GM06990 (cell line): Measurements from ENCODE around the gene BIRC3.
A peak's percentile ranks its signal among the peaks of the same experiment; 100 is the strongest.

Experiments used
- DNase-seq: peaks from one replicate; pipeline ENCODE4 v3.0.0-alpha.2; 2011; ENCODE audit not compliant: insufficient read length; ENCODE audit errors: extremely low read depth
- H3K27me3 ChIP-seq: replicated peaks from 2 replicates; pipeline ENCODE4 v1.6.0; 2011; ENCODE audit warnings: low read length; ENCODE audit not compliant: control insufficient read depth, insufficient read depth
- H3K36me3 ChIP-seq: 2 replicates; pipeline ENCODE4 v1.5.1; 2011; ENCODE audit warnings: low read length; ENCODE audit not compliant: control insufficient read depth, insufficient read depth
- H3K4me3 ChIP-seq: replicated peaks from 2 replicates; pipeline ENCODE4 v1.5.1; 2011; ENCODE audit warnings: low read depth, mild to moderate bottlenecking, control low read depth, low read length
- TF ChIP-seq, protein P1 (sequence below): IDR thresholded peaks from 2 replicates; pipeline ENCODE4 v1.5.1; 2011; ENCODE audit warnings: low read length, control low read depth, mild to moderate bottlenecking, inconsistent platforms; ENCODE audit not compliant: insufficient read depth, poor library complexity, severe bottlenecking

BIRC3 gene

GRCh38 chr11:102316346-102316904, 859 bp upstream of the BIRC3 start:
- TF ChIP-seq, protein P1, sequence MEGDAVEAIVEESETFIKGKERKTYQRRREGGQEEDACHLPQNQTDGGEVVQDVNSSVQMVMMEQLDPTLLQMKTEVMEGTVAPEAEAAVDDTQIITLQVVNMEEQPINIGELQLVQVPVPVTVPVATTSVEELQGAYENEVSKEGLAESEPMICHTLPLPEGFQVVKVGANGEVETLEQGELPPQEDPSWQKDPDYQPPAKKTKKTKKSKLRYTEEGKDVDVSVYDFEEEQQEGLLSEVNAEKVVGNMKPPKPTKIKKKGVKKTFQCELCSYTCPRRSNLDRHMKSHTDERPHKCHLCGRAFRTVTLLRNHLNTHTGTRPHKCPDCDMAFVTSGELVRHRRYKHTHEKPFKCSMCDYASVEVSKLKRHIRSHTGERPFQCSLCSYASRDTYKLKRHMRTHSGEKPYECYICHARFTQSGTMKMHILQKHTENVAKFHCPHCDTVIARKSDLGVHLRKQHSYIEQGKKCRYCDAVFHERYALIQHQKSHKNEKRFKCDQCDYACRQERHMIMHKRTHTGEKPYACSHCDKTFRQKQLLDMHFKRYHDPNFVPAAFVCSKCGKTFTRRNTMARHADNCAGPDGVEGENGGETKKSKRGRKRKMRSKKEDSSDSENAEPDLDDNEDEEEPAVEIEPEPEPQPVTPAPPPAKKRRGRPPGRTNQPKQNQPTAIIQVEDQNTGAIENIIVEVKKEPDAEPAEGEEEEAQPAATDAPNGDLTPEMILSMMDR = no peak
- no peak for DNase-seq
- Histone ChIP-seq H3K36me3 (no peaks in the 10 kb centered on the region), H3K27me3 (no peaks in the 10 kb centered on the region), H3K4me3 (peak overlapping the region; percentile 68)

DNA sequence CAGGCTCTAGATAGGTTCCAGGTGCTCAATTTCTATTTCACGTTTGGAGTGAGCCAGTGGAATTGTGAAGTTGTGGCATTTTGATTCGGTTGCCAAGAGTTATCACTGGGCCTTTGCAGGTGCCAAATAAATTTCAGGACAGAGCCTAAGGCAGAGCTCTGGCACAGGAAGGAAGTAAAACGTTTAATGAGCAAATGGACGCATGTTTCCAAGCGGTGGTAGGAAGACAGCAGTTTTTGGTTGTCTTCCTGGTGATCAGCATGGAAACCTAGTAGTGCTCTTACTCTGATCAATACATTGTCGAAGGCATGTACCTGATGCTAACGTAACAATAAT, 452 bp downstream of the BIRC3 start:
- no peaks in the 10 kb centered on the region for H3K36me3 ChIP-seq
- no peaks in the 10 kb centered on the region for H3K27me3 ChIP-seq
- DNase-seq = no peak
- peak overlapping the region; percentile 68 for H3K4me3 ChIP-seq
- TF ChIP-seq, protein P1 = no peak

DNA sequence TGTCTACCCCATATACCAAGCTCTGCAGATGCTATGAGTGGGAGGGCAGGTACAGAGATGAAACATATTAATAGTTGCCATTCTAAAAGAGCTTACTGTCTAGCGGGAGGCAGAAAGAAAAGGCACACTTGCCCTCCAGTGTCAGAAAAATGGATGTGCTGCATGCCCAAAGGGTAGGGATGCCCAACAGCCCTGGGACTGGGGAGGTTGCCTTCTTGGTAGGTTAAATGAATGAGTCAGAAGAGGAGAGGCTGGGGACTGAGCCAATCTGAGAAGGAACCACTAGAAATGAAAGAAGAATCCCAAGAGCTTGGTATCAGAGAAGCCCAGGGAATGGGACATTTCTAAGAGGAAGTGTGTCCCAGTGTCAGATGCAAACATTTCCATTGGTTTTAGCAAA, 1.2 kb downstream of the BIRC3 start:
- TF ChIP-seq, protein P1 = no peak

DNA sequence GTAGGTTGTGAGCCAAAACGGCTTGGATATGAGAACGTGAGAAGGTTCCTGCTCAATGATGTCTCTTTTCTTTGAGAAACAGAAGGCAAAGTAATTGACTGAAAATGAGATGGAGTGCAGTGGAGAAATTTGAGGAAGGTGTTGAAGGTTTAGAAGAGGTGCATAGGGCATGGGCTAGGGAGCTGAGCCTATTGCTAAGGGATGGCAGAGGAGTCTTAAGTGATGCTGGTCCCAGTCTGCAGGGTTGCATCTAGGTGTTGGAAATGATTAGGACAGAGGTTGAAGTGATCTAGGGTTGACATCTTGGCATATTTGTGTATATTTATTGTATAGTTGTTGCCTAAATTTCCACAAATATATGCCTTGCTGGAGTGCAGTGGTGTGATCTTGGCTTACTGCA, 2.3 kb downstream of the BIRC3 start:
- TF ChIP-seq, protein P1 = no peak
- no peak for DNase-seq
- H3K36me3 ChIP-seq = no peaks in the 10 kb centered on the region
- no peaks in the 10 kb centered on the region for H3K27me3 ChIP-seq
- peak overlapping the region; percentile 68 for H3K4me3 ChIP-seq

More for the DNA sequence above, 1.2 kb downstream of the BIRC3 start:
- no peaks in the 10 kb centered on the region for H3K36me3 ChIP-seq
- peak overlapping the region; percentile 68 for H3K4me3 ChIP-seq
- H3K27me3 ChIP-seq = no peaks in the 10 kb centered on the region
- DNase-seq = no peak

GRCh38 chr11:102320188-102320587, 2.9 kb downstream of the BIRC3 start:
- Histone ChIP-seq H3K27me3 (no peaks in the 10 kb centered on the region), H3K36me3 (no peaks in the 10 kb centered on the region), H3K4me3 (peak overlapping the region; percentile 68)
- TF ChIP-seq, protein P1 = no peak
- DNase-seq = no peak

DNA sequence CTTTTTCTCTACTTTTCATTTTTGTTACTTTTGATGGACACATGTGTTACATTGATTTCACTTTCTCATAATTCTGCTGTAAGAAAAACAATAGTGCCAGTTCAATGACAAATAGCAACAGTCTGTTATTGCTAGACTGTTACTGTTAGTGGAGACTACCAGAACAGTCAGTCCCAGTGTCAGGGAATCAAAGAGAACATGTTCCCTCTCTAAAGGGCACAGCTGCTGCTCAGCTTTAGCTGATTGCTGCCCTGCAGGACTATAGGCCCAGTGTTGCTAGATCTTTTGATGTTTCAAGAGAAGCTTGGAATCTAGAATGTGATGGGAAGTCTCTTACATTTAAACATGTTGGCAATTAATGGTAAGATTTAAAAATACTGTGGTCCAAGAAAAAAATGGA, 3.4 kb downstream of the BIRC3 start:
- Histone ChIP-seq H3K4me3 (peak overlapping the region; percentile 68), H3K27me3 (no peaks in the 10 kb centered on the region), H3K36me3 (no peaks in the 10 kb centered on the region)
- no peak for DNase-seq
- TF ChIP-seq, protein P1 = no peak
